ENCODE data around the gene ADSS1. TPM values are rescaled to one million over a fixed set of nuclear protein-coding genes. Genes with fewer than 3 reads are reported as not detected.

The ADSS1 gene
- total RNA-seq, 1 experiment from 2014 or later: 0.52 TPM

DNA sequence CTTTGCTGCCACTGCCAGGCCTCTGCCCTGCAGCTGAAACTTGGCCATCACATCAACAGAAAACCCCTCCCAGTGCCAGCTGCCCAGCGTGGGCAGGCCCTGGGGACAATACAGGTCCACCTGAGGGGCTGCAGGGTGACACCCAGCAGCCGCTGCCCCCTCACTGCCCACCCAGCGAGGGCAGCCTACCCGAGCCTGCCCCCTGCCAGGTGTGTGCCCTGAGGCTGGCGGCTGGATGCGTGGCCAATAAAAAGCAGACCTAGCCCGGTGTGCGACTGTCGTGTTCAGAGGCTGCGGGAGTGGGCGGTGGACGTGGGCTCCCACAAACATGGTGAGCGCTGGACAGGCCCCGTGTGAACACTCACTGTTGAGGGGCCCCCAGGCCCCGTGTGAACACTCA is 4.7 kb upstream of the ADSS1 start:
- Histone ChIP-seq H3K27me3 (replicated peaks; ENCODE audit: insufficient read depth, low read depth, low read length, poor library complexity) (no peaks in the 10 kb centered on the region), H3K9me3 (ENCODE audit: low read depth, low read length, poor library complexity, severe bottlenecking) (no peaks in the 10 kb centered on the region), H3K36me3 (ENCODE audit: insufficient read depth, low read length, poor library complexity, severe bottlenecking) (peaks cover 14% of the 10 kb centered on the region), H3K27ac (ENCODE audit: low read depth, low read length, poor library complexity, severe bottlenecking) (no peak overlapping the region), H3K4me1 (ENCODE audit: insufficient read depth, low read length, poor library complexity, severe bottlenecking) (no peaks in the 10 kb centered on the region), H3K4me3 (ENCODE audit: low read depth, low read length, poor library complexity, severe bottlenecking) (no peak overlapping the region)
- CTCF ChIA-PET: no interaction called here
- intact Hi-C loops (cut with micrococcal nuclease; ENCODE audit: unreplicated experiment): no loop called here
- BruUV-seq (replicated peaks): TSS peak; percentile 69
- DNase-seq (ENCODE audit: low spot score): no peak
- POLR2A ChIA-PET (ENCODE audit: low non-redundant PET): no interaction called here
- TF ChIP-seq, protein P1, sequence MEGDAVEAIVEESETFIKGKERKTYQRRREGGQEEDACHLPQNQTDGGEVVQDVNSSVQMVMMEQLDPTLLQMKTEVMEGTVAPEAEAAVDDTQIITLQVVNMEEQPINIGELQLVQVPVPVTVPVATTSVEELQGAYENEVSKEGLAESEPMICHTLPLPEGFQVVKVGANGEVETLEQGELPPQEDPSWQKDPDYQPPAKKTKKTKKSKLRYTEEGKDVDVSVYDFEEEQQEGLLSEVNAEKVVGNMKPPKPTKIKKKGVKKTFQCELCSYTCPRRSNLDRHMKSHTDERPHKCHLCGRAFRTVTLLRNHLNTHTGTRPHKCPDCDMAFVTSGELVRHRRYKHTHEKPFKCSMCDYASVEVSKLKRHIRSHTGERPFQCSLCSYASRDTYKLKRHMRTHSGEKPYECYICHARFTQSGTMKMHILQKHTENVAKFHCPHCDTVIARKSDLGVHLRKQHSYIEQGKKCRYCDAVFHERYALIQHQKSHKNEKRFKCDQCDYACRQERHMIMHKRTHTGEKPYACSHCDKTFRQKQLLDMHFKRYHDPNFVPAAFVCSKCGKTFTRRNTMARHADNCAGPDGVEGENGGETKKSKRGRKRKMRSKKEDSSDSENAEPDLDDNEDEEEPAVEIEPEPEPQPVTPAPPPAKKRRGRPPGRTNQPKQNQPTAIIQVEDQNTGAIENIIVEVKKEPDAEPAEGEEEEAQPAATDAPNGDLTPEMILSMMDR (conservative IDR thresholded peaks at IDR 0.05; ENCODE audit: low read depth, low read length): no peak
- TF ChIP-seq EZH2 (IDR thresholded peaks at IDR 0.05; ENCODE audit: borderline replicate concordance, low read depth, low read length, poor library complexity, severe bottlenecking): no peak

DNA sequence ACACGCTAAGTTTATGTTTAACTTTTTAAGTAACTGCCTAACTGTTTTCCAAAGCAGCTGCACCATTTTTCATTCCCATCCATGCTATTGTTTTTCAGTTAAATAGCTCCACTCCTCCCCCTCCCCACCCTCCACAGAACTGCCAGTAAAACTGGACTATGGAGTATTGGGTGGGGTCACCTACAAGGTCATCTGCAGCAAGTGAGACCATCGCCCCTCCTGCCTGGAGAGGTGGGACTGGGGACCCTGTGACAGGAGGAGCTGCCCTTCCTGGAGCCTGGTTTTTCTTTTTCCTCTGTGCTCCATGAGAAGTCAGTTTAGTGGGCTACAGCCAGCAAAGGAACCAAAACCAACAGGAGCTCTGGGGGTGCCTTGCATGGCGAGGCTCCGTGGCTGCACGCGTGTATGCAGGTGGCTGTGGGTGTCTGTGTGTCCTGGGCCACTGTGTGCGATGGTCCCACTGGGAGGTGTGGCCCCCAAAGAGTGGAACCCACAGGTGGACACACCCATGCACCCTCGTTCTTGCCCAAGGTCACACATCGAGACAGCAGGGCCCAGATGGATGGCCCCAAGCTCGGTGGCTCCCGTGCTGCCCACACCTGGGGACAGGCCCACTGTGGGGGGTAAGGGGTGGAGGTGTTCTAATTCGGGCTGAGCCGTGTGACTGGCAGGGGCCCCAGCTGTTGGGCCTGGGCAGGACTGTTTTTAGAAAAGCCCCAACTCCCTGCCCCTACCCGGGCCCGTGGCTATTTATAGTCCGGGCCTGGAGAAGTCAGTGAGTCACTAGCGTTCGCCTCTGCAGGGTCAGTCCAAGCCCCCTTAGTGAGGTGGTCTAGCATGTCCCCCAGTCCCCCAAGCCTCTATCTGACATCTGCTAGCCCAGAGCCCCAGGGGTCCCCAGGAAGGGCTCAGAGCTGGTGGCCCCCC is 2.3 kb upstream of the ADSS1 start:
- Histone ChIP-seq H3K4me3 (ENCODE audit: low read depth, low read length, poor library complexity, severe bottlenecking) (no peak overlapping the region), H3K36me3 (ENCODE audit: insufficient read depth, low read length, poor library complexity, severe bottlenecking) (peaks cover 5% of the 10 kb centered on the region), H3K27ac (ENCODE audit: low read depth, low read length, poor library complexity, severe bottlenecking) (no peak overlapping the region), H3K9me3 (ENCODE audit: low read depth, low read length, poor library complexity, severe bottlenecking) (no peaks in the 10 kb centered on the region), H3K4me1 (ENCODE audit: insufficient read depth, low read length, poor library complexity, severe bottlenecking) (peaks cover 9% of the 10 kb centered on the region), H3K27me3 (replicated peaks; ENCODE audit: insufficient read depth, low read depth, low read length, poor library complexity) (no peaks in the 10 kb centered on the region)
- DNase-seq (ENCODE audit: low spot score): no peak
- POLR2A ChIA-PET (ENCODE audit: low non-redundant PET): no interaction called here
- no TSS peak for BruUV-seq (replicated peaks)
- TF ChIP-seq, protein P1 (conservative IDR thresholded peaks at IDR 0.05; ENCODE audit: low read depth, low read length): no peak
- intact Hi-C loops (cut with micrococcal nuclease; ENCODE audit: unreplicated experiment): no loop called here
- CTCF ChIA-PET: no interaction called here

DNA sequence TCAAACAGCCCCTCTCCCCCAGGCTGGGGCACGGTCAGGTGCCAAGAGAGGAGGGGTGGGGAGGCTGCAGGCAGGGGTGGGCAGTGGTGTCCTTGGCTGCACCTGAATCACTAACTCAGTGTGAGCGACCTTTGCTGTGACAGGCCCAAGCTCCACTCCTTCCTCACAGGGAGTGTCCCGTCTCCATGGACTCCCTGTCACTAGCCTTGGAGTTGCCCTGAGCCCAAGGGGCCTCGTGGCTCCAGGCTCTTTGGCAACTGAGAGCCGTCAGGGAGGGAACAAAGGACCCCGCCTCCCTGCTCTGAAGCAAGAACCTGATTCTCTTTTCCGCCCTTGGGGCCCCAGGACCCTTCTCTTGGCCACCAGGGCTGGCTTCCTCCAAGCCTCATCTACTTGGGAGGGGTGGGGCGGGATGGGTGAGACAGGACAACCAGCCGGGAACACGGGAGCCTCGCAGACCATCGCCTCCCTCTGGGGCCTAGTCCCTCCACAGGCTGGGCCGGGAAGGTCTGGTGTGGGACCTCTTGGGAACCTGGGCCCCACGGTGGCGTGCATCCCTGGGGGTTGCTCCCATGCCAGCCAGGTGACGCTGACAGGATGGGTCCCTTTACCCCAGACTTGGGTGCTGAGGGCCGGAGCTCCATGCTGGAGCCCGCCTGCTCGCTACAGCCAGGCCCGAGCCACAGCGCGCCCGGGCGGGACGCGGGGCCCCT is 935 bp upstream of the ADSS1 start:
- no TSS peak for BruUV-seq (replicated peaks)
- ChIA-PET POLR2A (ENCODE audit: low non-redundant PET) (no interaction called here), CTCF (no interaction called here)
- Histone ChIP-seq H3K27me3 (replicated peaks; ENCODE audit: insufficient read depth, low read depth, low read length, poor library complexity) (no peaks in the 10 kb centered on the region), H3K9me3 (ENCODE audit: low read depth, low read length, poor library complexity, severe bottlenecking) (no peaks in the 10 kb centered on the region), H3K4me3 (ENCODE audit: low read depth, low read length, poor library complexity, severe bottlenecking) (no peak overlapping the region), H3K27ac (ENCODE audit: low read depth, low read length, poor library complexity, severe bottlenecking) (no peak overlapping the region), H3K4me1 (ENCODE audit: insufficient read depth, low read length, poor library complexity, severe bottlenecking) (peaks cover 9% of the 10 kb centered on the region), H3K36me3 (ENCODE audit: insufficient read depth, low read length, poor library complexity, severe bottlenecking) (peaks cover 5% of the 10 kb centered on the region)
- no peak for DNase-seq (ENCODE audit: low spot score)
- TF ChIP-seq EZH2 (IDR thresholded peaks at IDR 0.05; ENCODE audit: borderline replicate concordance, low read depth, low read length, poor library complexity, severe bottlenecking): no peak
- TF ChIP-seq, protein P1 (conservative IDR thresholded peaks at IDR 0.05; ENCODE audit: low read depth, low read length): no peak
- intact Hi-C loops (cut with micrococcal nuclease; ENCODE audit: unreplicated experiment): no loop called here
